Stimulated activated CD4-positive, alpha-beta T cell treated with anti-CD3 and anti-CD28 coated beads, Interleukin-2, amount 100 ng/mL, for 48 hours (primary cell): ENCODE results near the gene C2CD2.
A peak's percentile ranks its signal among the peaks of the same experiment; 100 is the strongest.

Experiments used
- DNase-seq, 2 donors: peaks; one replicate each; pipeline ENCODE4 v3.0.0-alpha.2; 2020

Gene C2CD2

GRCh38 chr21:41929248-41929647 lies 24.6 kb downstream of the C2CD2 start:
- no peak for DNase-seq

DNA sequence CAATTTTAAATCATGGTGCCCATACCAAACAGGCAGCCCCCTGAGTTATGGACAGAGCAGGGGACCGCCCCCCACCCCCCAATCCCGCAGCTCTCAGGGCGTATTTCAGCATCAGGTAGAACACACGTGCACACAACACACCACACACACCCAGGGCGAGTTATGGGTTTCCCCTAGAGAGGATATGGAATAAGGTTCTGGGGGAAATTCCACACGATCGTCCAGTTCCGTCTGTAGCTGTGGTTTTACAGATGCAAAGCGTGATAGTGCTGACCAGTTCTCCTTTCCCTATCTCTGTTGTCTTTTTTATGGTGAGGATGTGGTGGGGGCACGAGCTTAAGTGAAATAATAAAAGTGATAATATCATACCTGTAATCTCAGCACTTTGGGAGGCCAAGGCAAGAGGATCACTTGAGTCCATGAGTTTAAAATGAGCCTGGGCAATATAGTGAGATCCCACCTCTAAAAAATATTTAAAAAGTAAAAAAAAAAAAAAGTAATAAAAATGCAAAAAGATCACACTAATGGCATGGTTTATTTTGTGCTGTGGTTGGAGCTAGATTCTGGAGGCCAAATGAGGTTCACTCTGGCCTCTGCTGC lies 25.1 kb downstream of the C2CD2 start:
- DNase-seq: no peak

GRCh38 chr21:41927727-41928409 lies 25.9 kb downstream of the C2CD2 start:
- no peak for DNase-seq

- DNase-seq: no peak
Observed at GRCh38 chr21:41926807-41927171, 27.0 kb downstream of the C2CD2 start.

DNA sequence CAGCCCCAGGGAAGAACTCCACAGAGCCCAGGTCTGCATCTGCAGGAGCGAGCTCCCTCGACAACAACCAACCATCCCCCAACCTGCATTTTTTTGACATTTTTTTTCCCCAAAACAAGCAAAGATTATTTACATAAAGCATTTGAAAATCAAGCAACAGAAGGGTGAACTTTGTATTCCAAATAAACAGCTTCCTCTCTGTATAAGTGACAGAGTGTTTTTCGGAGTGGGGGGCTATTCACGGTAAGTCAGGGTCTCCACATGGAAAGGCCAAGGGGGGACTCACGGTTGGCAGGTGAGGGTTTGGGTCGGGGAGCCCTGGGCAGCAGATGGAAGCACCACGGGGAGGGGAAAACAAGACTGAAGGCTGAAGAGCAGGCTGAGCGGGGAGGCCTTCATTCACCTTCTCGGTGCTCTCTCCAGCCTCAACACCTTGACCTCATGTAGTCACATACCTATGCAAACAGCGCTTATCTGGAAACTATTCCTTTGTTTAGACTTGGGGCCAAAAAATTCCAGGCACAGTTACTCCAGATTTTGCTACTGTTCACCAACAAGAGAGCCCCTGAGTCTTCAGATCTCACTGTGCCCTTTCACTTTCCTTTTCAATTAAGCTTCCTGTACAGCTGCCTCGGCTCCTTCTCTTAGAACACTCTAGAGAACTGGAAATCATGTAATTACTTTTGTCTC lies 27.6 kb downstream of the C2CD2 start:
- peak; percentile 8 to 21 for DNase-seq

DNA sequence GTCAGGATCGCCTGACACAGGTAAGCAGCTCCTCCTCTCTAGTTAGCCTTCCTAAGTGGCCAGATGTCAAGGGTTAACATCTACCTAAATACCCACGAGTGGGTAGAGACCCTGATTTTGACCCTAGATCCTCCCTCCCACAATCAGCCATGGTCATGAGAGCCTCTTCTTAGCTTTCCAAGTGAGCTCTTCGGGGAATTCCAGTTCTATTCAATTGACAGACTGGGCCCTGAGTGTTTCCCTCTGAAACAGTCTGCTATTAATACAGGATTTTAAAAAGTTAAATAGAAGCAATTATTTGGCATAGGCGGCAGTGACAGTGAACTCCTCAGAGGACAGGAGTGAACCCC lies 28.1 kb downstream of the C2CD2 start:
- DNase-seq: no peak

GRCh38 chr21:41924368-41924754 lies 29.5 kb downstream of the C2CD2 start:
- no peak for DNase-seq

DNA sequence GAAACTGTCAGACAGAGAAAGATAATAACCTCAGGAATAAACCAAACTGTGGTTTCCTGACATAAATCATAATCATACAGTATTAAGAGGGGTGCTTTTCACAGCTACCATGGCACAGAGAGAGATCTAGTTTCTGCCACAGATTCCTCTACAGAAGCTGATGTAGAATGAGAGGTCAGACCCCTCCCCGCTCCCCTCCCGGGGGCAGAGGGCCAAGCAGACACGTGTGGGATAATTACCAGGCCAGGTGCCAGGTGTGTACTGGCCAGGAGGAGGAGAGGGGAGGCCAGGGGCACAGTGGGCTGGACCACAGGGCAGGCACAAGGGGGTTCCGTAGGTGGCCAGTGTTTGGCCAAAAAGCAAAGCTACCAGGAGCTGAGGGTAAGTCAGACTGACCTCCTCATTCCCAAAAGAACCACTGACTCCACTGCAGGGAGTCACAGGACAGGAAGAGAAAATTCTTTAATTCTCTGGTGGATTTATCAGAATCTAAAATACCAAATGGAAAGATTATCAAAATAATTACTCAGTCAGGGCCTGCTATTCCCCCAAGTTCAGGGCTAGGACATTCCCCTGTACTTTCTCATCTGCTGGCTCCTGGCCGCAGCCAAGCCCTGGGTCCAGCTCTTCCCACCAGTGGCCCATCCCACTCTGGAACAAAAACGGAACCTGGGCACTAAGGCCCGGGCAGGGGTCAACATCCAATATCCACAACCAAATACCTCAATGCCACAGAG lies 30.0 kb downstream of the C2CD2 start:
- DNase-seq: no peak

DNA sequence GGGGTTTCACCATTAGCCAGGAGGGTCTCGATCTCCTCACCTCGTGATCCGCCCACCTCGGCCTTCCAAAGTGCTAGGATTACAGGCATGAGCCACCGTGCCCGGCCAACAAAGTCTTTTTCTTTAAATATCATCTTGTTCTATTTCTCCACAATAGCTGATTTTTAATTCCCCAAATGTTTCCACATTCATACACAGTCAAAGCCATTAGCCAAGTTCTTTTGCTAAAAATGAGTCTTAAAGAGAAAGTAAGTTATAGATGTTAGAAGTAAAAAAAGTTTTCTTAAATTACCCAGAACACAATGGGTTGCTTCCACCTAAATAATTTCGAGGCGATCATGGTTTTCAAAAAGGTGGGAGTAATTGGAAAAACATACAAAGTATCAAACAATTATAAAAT lies 30.6 kb downstream of the C2CD2 start:
- DNase-seq: no peak

GRCh38 chr21:41921021-41921420 lies 32.8 kb downstream of the C2CD2 start:
- no peak for DNase-seq

DNA sequence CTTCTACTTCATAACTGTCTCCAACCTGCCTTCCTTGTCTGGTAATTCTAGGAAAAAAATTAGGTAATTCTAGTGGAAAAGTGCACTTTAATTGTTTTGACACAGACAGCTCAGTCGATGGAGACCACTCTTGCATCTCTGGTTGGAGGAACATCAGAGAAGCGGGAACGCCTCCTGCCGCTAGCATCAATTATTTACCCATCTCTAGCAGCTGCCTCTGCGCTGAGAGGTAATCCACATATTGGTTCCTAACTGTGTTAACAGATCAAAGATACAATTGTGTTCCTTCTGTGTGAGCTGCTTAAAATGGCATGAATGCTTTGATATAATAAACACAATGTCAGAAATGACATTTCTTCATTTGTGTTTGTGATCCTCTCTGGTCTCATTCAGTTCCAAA lies 33.3 kb downstream of the C2CD2 start:
- no peak for DNase-seq

DNA sequence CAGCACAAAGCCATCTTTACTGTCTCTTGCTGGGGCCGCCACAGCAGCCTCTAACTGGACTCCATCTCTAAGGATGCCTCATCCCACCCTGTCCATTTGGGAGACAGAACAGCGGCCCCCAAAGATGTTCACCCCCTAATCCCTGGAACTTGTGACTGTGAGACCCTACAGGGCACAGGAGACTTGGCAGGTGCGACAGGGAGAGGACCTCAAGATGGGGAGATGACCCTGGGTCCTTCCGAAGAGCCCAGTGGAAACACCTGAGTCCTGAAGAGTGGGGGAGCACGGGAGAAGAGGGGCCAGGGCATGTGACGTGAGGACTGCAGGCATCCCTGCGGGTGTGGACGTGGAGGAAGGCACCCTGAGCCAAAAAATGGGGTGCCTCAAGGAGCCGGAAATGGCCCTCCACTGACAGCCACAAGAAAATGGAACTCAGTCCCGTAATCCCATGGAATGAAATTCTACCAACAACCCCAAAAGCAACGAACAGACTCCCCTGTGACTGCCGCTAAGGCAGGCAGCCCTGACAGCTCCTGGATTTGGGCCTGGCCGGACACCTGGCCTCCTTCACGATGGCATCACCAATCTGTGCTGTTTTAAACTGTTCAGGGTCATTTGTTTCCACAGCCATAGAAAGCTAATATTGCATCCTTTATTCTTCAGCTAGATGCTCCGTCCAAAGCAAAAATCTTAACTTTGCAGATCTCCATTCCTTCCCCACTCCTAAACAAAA lies 34.0 kb downstream of the C2CD2 start:
- no peak for DNase-seq

DNA sequence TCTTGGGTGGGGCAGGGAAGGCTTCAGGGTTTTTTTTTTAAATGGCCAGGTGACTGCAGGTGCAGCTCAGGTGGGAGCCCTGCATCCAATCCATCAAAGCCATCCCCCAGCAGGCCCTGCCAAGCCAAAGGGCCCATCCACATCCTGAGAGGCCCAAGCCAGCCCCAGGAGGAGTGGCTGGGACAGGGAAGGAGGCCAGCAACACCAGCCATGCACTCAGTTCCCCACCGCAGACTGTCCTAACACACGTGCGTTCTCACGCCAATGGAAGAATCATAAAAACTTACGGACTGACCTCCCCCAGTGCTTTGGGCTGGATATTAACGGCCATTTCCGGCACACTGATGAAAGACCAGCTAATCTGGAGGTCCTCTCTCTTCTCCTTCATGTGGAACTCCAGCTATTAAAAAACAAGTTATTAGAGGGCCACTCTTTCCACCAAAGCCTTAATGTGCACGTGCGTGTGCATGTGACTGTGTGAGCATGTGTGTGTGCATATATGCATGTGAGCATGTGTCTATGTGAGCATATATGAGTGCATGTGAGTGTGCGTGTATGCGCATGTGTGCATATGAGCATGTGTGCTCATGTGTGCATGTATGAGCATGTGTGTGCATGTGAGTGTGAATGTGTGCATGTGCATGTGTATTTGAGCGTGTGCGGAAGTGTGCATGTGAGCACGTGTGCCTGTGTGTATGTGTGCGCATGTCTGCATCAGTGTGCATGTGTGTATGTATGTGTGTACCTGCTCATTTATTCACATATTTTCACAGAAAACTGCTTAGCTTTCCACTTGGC lies 35.1 kb downstream of the C2CD2 start:
- DNase-seq: no peak

GRCh38 chr21:41917531-41917930 lies 36.3 kb downstream of the C2CD2 start:
- no peak for DNase-seq

DNA sequence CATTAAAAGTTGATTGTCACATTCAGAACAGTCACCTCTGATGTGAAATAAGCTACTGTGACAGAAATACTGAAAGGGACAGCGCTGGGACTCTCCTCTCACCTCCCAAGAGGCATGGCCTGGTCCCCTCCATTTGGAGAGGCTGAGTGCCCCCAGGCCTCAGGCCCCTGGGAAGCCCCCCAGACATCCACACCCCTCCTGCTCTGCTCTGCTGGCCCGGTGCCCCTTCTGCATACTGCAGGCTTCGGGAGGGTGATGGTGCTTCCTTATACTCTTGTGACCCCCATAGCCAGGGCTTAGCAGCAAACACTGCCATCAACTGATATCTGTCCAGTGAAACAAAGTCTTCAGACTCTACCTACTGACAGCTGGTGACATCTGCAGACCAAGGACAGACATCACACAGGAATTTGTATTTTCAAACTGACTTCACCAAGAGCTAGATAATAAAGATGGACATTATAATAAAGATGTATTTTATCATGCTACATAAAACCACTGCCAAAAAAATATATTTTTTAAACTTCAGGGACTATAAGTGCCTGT lies 36.9 kb downstream of the C2CD2 start:
- DNase-seq: no peak

- DNase-seq: no peak
Observed at GRCh38 chr21:41914965-41915364, 38.9 kb downstream of the C2CD2 start.

DNA sequence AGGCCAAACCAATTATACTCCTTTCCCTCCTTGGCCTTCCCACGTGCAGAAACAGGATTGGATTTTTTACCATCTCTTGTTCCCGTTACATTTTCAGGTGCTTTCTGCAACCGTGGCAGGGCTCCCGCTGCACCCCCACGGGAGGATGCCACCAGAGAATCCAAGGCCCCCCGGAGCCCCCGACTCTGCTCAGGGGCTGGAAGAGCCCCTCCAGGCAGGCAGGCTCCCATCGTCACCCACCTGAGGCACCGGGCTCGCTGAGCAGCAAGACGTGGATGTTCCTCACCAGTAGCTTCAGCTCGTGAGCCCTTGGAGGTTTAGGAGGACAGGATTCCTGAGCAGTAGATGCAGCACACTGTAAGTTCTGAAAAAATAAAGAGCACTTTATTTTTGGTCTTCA lies 39.5 kb downstream of the C2CD2 start:
- no peak for DNase-seq

GRCh38 chr21:41913230-41913629 lies 40.6 kb downstream of the C2CD2 start:
- DNase-seq: no peak

DNA sequence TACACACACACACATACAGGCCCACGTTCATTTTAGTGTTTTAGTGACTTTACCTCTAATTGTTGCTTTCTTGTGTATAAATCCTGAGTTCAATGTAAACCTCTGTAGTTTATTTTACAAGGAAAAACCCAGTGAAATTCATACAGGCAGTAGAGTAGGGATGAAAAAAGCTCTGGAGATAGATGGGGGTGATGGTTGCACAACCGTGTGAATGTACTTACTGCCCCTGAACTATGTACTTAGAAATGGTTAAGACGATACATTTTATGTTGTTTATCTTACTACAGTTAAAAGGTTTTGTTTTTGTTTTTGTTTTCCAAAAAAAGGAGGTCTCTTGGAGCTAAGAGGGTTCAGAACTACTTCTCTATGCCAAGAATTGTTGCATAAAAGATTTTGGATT lies 45.0 kb downstream of the C2CD2 start:
- DNase-seq: no peak

GRCh38 chr21:41907496-41908258 lies 46.1 kb downstream of the C2CD2 start:
- DNase-seq: no peak

- no peak for DNase-seq
Observed at GRCh38 chr21:41906770-41907169, 47.0 kb downstream of the C2CD2 start.
